ENCODE measurements around the gene NELFB. TPM values are rescaled to one million over a fixed set of nuclear protein-coding genes. Genes with fewer than 3 reads are reported as not detected.

NELFB gene
- total RNA-seq, 3 donors from 2014 or later (not counting 1 experiment from before 2014, with no cell fraction given), result 42.9 to 53.8 (median 52.6) TPM

- no peaks in the 10 kb centered on the region for H3K36me3 Mint-ChIP-seq
- intact Hi-C loops (cut with micrococcal nuclease), result loop anchor here (5.0 kb wide), 2 partner anchors 109 to 179 kb away; partner anchors contain the start of gene NPDC1
- H3K4me1 ChIP-seq (ENCODE audit: control insufficient read depth, insufficient read depth, low read length), result peaks cover 31% of the 10 kb centered on the region
- ATAC-seq (no peak), DNase-seq (no peak)
- no peak overlapping the region for H3K4me3 Mint-ChIP-seq
- no peaks in the 10 kb centered on the region for H3K9me3 ChIP-seq (ENCODE audit: control insufficient read depth, insufficient read depth, low read length)
- H3K27me3 ChIP-seq (ENCODE audit: control insufficient read depth, insufficient read depth, low read length), result peaks cover 9% of the 10 kb centered on the region
- TF ChIP-seq CTCF (IDR thresholded peaks at IDR 0.05), result no peak
- no peaks in the 10 kb centered on the region for H3K9me3 Mint-ChIP-seq
- no peaks in the 10 kb centered on the region for H3K36me3 ChIP-seq (ENCODE audit: control insufficient read depth, insufficient read depth, low read length)
- no peak overlapping the region for H3K27ac Mint-ChIP-seq
- peaks cover 0 to 3% of the 10 kb centered on the region in 2 donors for H3K27me3 Mint-ChIP-seq (ENCODE audit: low read depth in 2 of 2)
- WGBS (ENCODE audit: insufficient coverage), result 83% methylated on average over 21 of the region's 21 CpGs
- peaks cover 5 to 11% of the 10 kb centered on the region in 2 donors for H3K4me1 Mint-ChIP-seq
- no peak overlapping the region for H3K27ac ChIP-seq (ENCODE audit: low read length)
- no peak overlapping the region for H3K4me3 ChIP-seq (ENCODE audit: low read length)
Observed at GRCh38 chr9:137225699-137226331, 29.3 kb upstream of the NELFB start.

- TF ChIP-seq CTCF (IDR thresholded peaks at IDR 0.05), result no peak
- no peaks in the 10 kb centered on the region for H3K9me3 Mint-ChIP-seq
Observed at GRCh38 chr9:137226338-137227053, 28.6 kb upstream of the NELFB start.

DNA sequence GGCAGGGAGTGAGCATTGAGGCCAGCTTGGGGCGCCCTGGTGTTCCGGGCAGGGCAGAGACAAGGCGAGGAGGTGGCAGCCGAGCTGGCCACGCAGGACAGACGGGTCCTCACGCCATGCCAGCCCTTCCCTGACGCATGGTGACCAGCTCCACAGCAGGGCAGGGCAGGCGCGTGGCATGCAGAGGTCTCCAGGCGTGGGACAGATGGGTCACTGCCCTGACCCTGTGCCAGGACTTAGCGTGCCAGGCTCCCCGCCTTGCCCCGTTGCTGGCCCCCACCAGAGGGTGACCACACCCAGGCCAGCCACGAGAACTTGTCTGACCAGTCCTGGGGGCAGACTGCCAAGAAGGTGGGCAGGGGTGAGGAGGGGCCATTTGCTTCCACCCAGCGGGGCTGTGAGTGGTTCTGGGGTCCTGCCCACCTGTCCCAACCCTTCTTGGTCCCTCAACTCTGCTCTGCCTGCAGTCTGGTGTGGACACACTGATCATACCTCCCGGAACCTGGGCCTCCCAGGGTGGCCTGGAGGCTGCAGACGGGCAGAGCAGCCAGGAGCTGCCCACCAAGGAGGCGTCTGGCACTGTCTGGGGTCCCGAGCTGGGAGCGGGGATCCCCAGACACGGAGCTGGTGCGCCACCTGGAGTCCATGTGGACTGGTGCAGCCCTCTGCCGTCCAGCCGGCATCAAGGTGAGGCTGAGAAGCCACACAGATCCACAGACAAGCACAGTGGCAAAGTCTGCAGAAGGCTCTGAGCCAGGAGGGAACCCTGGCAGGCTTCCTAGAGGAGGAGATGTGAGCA, 27.9 kb upstream of the NELFB start, which contains the start of gene RNF224:
RNF224 (plus strand) TSS at position 449 of the 799 bp plus-strand sequence. CDS start 834 bp downstream, outside the sequence.
- ATAC-seq (peak; percentile 21 to 41 (median 30)), DNase-seq (peak; percentile 72 to 90)
- 48% methylated on average over 25 of the region's 25 CpGs for WGBS (ENCODE audit: insufficient coverage)
- no peaks in the 10 kb centered on the region for H3K36me3 Mint-ChIP-seq
- intact Hi-C loops (cut with micrococcal nuclease), result loop anchor here (5.0 kb wide), 2 partner anchors 110 to 180 kb away; partner anchors contain the start of gene NPDC1
- TF ChIP-seq CTCF (IDR thresholded peaks at IDR 0.05), result peak; percentile 70
- no peaks in the 10 kb centered on the region for H3K36me3 ChIP-seq (ENCODE audit: control insufficient read depth, insufficient read depth, low read length)
- no peaks in the 10 kb centered on the region for H3K9me3 Mint-ChIP-seq
- peaks cover 0 to 3% of the 10 kb centered on the region in 2 donors for H3K27me3 Mint-ChIP-seq (ENCODE audit: low read depth in 2 of 2)
- no peak within 1 kb of the TSS for H3K27ac Mint-ChIP-seq
- no peak within 1 kb of the TSS for H3K27ac ChIP-seq (ENCODE audit: low read length)
- H3K4me1 ChIP-seq (ENCODE audit: control insufficient read depth, insufficient read depth, low read length), result peaks cover 30% of the 10 kb centered on the region
- peaks cover 5 to 11% of the 10 kb centered on the region in 2 donors for H3K4me1 Mint-ChIP-seq
- no peaks in the 10 kb centered on the region for H3K9me3 ChIP-seq (ENCODE audit: control insufficient read depth, insufficient read depth, low read length)
- no peak within 1 kb of the TSS for H3K4me3 ChIP-seq (ENCODE audit: low read length)
- H3K4me3 Mint-ChIP-seq, result no peak within 1 kb of the TSS
- peaks cover 9% of the 10 kb centered on the region for H3K27me3 ChIP-seq (ENCODE audit: control insufficient read depth, insufficient read depth, low read length)

More at GRCh38 chr9:137226338-137227053, 28.6 kb upstream of the NELFB start:
- 77% methylated on average over 18 of the region's 18 CpGs for WGBS (ENCODE audit: insufficient coverage)
- no peak overlapping the region for H3K4me3 Mint-ChIP-seq
- ATAC-seq (no peak), DNase-seq (no peak)
- Histone ChIP-seq H3K4me1 (ENCODE audit: control insufficient read depth, insufficient read depth, low read length) (peaks cover 31% of the 10 kb centered on the region), H3K9me3 (ENCODE audit: control insufficient read depth, insufficient read depth, low read length) (no peaks in the 10 kb centered on the region), H3K4me3 (ENCODE audit: low read length) (no peak overlapping the region), H3K27ac (ENCODE audit: low read length) (no peak overlapping the region), H3K27me3 (ENCODE audit: control insufficient read depth, insufficient read depth, low read length) (peaks cover 9% of the 10 kb centered on the region), H3K36me3 (ENCODE audit: control insufficient read depth, insufficient read depth, low read length) (no peaks in the 10 kb centered on the region)
- intact Hi-C loops (cut with micrococcal nuclease), result loop anchor here (5.0 kb wide), 2 partner anchors 109 to 179 kb away; partner anchors contain the start of gene NPDC1
- H3K4me1 Mint-ChIP-seq, result peaks cover 5 to 11% of the 10 kb centered on the region in 2 donors
- no peak overlapping the region for H3K27ac Mint-ChIP-seq
- no peaks in the 10 kb centered on the region for H3K36me3 Mint-ChIP-seq
- peaks cover 0 to 3% of the 10 kb centered on the region in 2 donors for H3K27me3 Mint-ChIP-seq (ENCODE audit: low read depth in 2 of 2)

All from natural killer cell (primary cell).